Measurements from ENCODE around the gene PARD3.

GRCh38 chr10:34430685-34431084 lies 384.4 kb downstream of the PARD3 start:
- no peak for TF ChIP-seq CTCF (IDR thresholded peaks at IDR 0.05)
- no peak for TF ChIP-seq POLR2A (IDR thresholded peaks at IDR 0.05)
